GM10847 (cell line): ENCODE data around the gene TRIM66.

ENCODE experiments used
- POLR2A ChIP-seq: IDR thresholded peaks from 2 replicates; pipeline ENCODE4 v1.6.1; 2011; ENCODE audit not compliant: insufficient read length; ENCODE audit errors: extremely low read depth

Gene TRIM66

GRCh38 chr11:8610532-8611116 is 71.8 kb downstream of the TRIM66 start:
- no peak for TF ChIP-seq POLR2A

GRCh38 chr11:8608652-8609051 is 73.8 kb downstream of the TRIM66 start:
- no peak for TF ChIP-seq POLR2A

- no peak for TF ChIP-seq POLR2A
Measured at GRCh38 chr11:8605971-8606563, 76.4 kb downstream of the TRIM66 start.

GRCh38 chr11:8604078-8604723 is 78.3 kb downstream of the TRIM66 start:
- no peak for TF ChIP-seq POLR2A

- no peak for TF ChIP-seq POLR2A
Measured at GRCh38 chr11:8603696-8604077, 78.8 kb downstream of the TRIM66 start.

GRCh38 chr11:8601376-8602133 is 80.9 kb downstream of the TRIM66 start:
- no peak for TF ChIP-seq POLR2A

- no peak for TF ChIP-seq POLR2A
Measured at GRCh38 chr11:8598506-8598905, 84.0 kb downstream of the TRIM66 start.

GRCh38 chr11:8597182-8597581 is 85.3 kb downstream of the TRIM66 start:
- TF ChIP-seq POLR2A = no peak

- TF ChIP-seq POLR2A = no peak
Measured at GRCh38 chr11:8596504-8597046, 85.9 kb downstream of the TRIM66 start.

GRCh38 chr11:8593935-8594909 is 88.2 kb downstream of the TRIM66 start, which contains the start of gene STK33:
Gene STK33 (minus strand): TSS chr11:8594228. CDS start chr11:8474905, 119,323 bp downstream.
- TF ChIP-seq POLR2A = peak; percentile 27

GRCh38 chr11:8593455-8593854 is 89.0 kb downstream of the TRIM66 start:
- TF ChIP-seq POLR2A = no peak

GRCh38 chr11:8587915-8588314 is 94.5 kb downstream of the TRIM66 start:
- TF ChIP-seq POLR2A = no peak

- TF ChIP-seq POLR2A = no peak
Measured at GRCh38 chr11:8586805-8587204, 95.7 kb downstream of the TRIM66 start.

GRCh38 chr11:8586184-8586583 is 96.3 kb downstream of the TRIM66 start:
- no peak for TF ChIP-seq POLR2A
